B cell (primary cell): Measurements from ENCODE around the gene PTH1R. TPM values are rescaled to one million over a fixed set of nuclear protein-coding genes. Genes with fewer than 3 reads are reported as not detected.

Experiments
- ATAC-seq: fragments of 200-7000 bp; cut with Tn5 transposase; one replicate; pipeline ENCODE4 v1.10.0; 2021; ENCODE audit warnings: low read depth, mild to moderate bottlenecking, moderate number of reproducible peaks, moderate library complexity
- CTCF ChIA-PET: fragments of 350-600 bp; sonication (Branson Sonifier 250); formaldehyde crosslinking; loops from one replicate; lab custom pipeline; 2021; ENCODE audit warnings: antibody characterized with exemption, inconsistent platforms; lab: Charles Lee
- POLR2A ChIA-PET: fragments of 350-600 bp; sonication (Branson Sonifier 250); formaldehyde crosslinking; loops from one replicate; lab custom pipeline; 2021; ENCODE audit warnings: antibody characterized with exemption; lab: Charles Lee
- DNase-seq: peaks from one replicate; pipeline ENCODE4 v3.0.0; 2013
- H2AFZ ChIP-seq: 2 replicates; pipeline ENCODE4 v1.6.1; 2012; ENCODE audit warnings: mild to moderate bottlenecking, low read depth, low read length; ENCODE audit not compliant: insufficient read depth, poor library complexity, severe bottlenecking
- H3K27ac ChIP-seq, 2 donors: 1 replicate in 1 of 2; 2 replicates in 1 of 2; pipeline ENCODE4 v1.5.1; 2012 to 2013; ENCODE audit warnings: low read length in 2 of 2, mild to moderate bottlenecking in 2 of 2, moderate library complexity in 1 of 2
- H3K27me3 ChIP-seq, 4 experiments: fragments of 200-600 bp in 1 of 4; sonication (generic) in 1 of 4; replicated peaks in 1 of 4; 1 replicate in 2 of 4; 2 replicates in 2 of 4; pipeline versions ENCODE4 v1.6.1 to v1.7.0; 2013 to 2016; ENCODE audit warnings: low read length in 3 of 4, mild to moderate bottlenecking in 2 of 4, mixed read lengths in 1 of 4, moderate library complexity in 1 of 4; ENCODE audit not compliant: insufficient read depth in 4 of 4, control insufficient read depth in 3 of 4; ENCODE audit errors: control extremely low read depth in 1 of 4
- H3K36me3 ChIP-seq, 2 experiments: replicated peaks in 1 of 2; 1 replicate in 1 of 2; 2 replicates in 1 of 2; pipeline versions ENCODE4 v1.6.1 to v1.7.1; 2013; ENCODE audit warnings: low read length in 1 of 2; ENCODE audit not compliant: insufficient read depth in 2 of 2, control insufficient read depth in 1 of 2; ENCODE audit errors: control extremely low read depth in 1 of 2, extremely low read depth in 1 of 2
- H3K4me1 ChIP-seq, 2 donors: fragments of 200-600 bp in 1 of 2; sonication (generic) in 1 of 2; 1 replicate in 1 of 2; 2 replicates in 1 of 2; pipeline versions ENCODE4 v1.5.1 to v1.6.1; 2013 to 2017; ENCODE audit warnings: low read length in 2 of 2; ENCODE audit not compliant: control insufficient read depth in 2 of 2, insufficient read depth in 2 of 2
- H3K4me2 ChIP-seq: replicated peaks from 2 replicates; pipeline ENCODE3; 2012; ENCODE audit warnings: mild to moderate bottlenecking, low read depth, low read length; ENCODE audit not compliant: poor library complexity, severe bottlenecking
- H3K4me3 ChIP-seq, 5 experiments: fragments of 200-600 bp in 1 of 5; sonication (generic) in 1 of 5; 1 replicate in 3 of 5; 2 replicates in 2 of 5; pipeline versions ENCODE4 v1.5.1 to v1.7.0; 2011 to 2016; ENCODE audit warnings: low read length in 4 of 5, mild to moderate bottlenecking in 4 of 5, low read depth in 2 of 5, control low read depth in 1 of 5, moderate library complexity in 1 of 5; ENCODE audit not compliant: insufficient read depth in 1 of 5; ENCODE audit errors: control extremely low read depth in 1 of 5, extremely low read depth in 1 of 5
- H3K79me2 ChIP-seq: fragments of 200-600 bp; sonication (generic); one replicate; pipeline ENCODE4 v1.6.0; 2016; ENCODE audit warnings: low read length; ENCODE audit not compliant: control insufficient read depth, insufficient read depth
- H3K9ac ChIP-seq: fragments of 200-600 bp; sonication (generic); 2 replicates; pipeline ENCODE4 v1.6.1; 2017; ENCODE audit warnings: mild to moderate bottlenecking, low read length, moderate library complexity
- H3K9me3 ChIP-seq, 3 donors: one replicate each; pipeline versions ENCODE4 v1.6.1 to v1.7.1; 2013; ENCODE audit warnings: low read length in 2 of 3; ENCODE audit not compliant: control insufficient read depth in 2 of 3, insufficient read depth in 1 of 3; ENCODE audit errors: control extremely low read depth in 1 of 3
- H4K20me1 ChIP-seq: 2 replicates; pipeline ENCODE4 v1.6.0; 2012; ENCODE audit warnings: mild to moderate bottlenecking, low read length; ENCODE audit not compliant: insufficient read depth, control insufficient read depth, poor library complexity, severe bottlenecking
- H3K27ac Mint-ChIP-seq: one replicate; pipeline ENCODE4 v1.8.0; 2021; ENCODE audit warnings: mixed read lengths
- H3K27me3 Mint-ChIP-seq: one replicate; pipeline ENCODE4 v1.8.0; 2021; ENCODE audit warnings: mixed read lengths
- H3K4me1 Mint-ChIP-seq: one replicate; pipeline ENCODE4 v1.8.0; 2021; ENCODE audit warnings: mixed read lengths
- H3K4me3 Mint-ChIP-seq: one replicate; pipeline ENCODE4 v1.8.0; 2021; ENCODE audit warnings: mixed read lengths
- H3K9me3 Mint-ChIP-seq: one replicate; pipeline ENCODE4 v1.8.0; 2022; ENCODE audit warnings: mixed read lengths; ENCODE audit not compliant: insufficient read depth
- EZH2 ChIP-seq: IDR thresholded peaks from 2 replicates; pipeline ENCODE4 v1.6.1; 2012; ENCODE audit warnings: borderline replicate concordance, low read depth, mild to moderate bottlenecking, moderate library complexity, low read length; ENCODE audit not compliant: insufficient read depth, poor library complexity, severe bottlenecking
- WGBS: methylation state at CpG from one replicate; pipeline ENCODE4 v1.1.5; 2013; ENCODE audit warnings: missing lambda C conversion rate; ENCODE audit not compliant: insufficient coverage; 5-methylcytosine and 5-hydroxymethylcytosine counted together
- intact Hi-C: fragments of 100-400 bp; cut with micrococcal nuclease; formaldehyde crosslinking; loops from one replicate; pipeline ENCODE4 v1.10.0; 2022
- polyA plus RNA-seq: library from polyadenylated mRNA; depleted of rRNA; stranded (reverse); fragments of >200 nt; gene quantifications from 2 replicates; pipeline ENCODE4 v1.2.3, GENCODE V29; 2012
- total RNA-seq, 2 donors: library from RNA; stranded (reverse); fragments of 120-200 nt in 1 of 2; gene quantifications; 1 replicate in 1 of 2; 2 replicates in 1 of 2; pipeline versions ENCODE4 v1.2.3 to v1.2.4, GENCODE V29; 2013 to 2022
- TF ChIP-seq, protein P1 (sequence below): fragments of 200-600 bp; IDR thresholded peaks from one replicate; pipeline ENCODE4 v1.8.0; 2022; ENCODE audit warnings: antibody characterized with exemption, mild to moderate bottlenecking

The PTH1R gene
- total and polyA plus RNA-seq, 2 donors (not counting 1 experiment from before 2014, with no cell fraction given) = not detected

DNA sequence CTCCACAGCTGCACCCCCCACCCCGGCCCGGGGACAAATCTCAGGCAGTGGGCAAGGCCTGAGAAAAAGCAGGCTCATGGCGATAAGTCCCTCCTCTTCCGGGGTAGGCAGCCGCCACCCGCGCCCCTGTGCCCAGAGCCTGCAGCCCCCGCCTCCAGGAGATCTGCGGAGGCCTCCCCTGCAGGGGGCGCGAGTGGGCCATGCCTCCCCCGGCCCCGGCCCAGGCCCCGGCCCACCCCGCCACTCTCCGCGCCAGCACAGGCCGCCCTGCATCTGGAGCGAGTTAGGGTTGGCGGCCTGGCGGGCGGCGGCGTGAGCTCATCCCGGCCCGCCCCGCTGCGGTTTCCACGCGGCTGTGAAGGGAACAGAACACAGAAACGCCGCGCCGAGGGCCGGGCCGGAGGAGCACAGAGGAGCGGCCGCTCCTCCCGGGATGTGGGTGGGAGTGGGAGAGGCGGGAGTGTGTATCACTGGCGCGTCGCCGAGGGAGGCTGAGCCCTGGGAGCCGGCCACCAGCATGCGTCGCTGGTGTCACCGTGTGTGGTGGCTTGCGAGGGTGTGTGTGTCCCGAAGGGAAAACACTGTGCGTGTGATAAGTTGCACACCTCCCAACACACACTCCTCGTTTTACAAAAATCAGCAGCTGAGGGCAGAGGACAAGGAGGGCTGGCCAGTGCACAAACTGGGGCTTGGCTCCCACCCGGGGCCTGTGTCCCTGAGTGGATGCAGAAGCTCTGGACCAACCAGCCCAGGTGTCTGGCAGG is 31.5 kb upstream of the PTH1R start:
- Mint-ChIP-seq H3K27ac (peak overlapping the region; percentile 75), H3K9me3 (peaks cover 14% of the 10 kb centered on the region), H3K27me3 (no peaks in the 10 kb centered on the region), H3K4me3 (peak overlapping the region; percentile 82), H3K4me1 (peaks cover 9% of the 10 kb centered on the region)
- Histone ChIP-seq H3K9ac (peak overlapping the region; percentile 75), H3K27me3 (no peaks in the 10 kb centered on the region), H3K4me3 (peak overlapping the region; percentile 16 to 86 (median 69)), H3K4me1 (peaks cover 12 to 17% of the 10 kb centered on the region in 2 donors), H3K36me3 (no peaks in the 10 kb centered on the region), H3K4me2 (peak overlapping the region; percentile 97), H4K20me1 (no peaks in the 10 kb centered on the region), H3K79me2 (no peaks in the 10 kb centered on the region), H3K27ac (peak overlapping the region; percentile 45 to 71), H3K9me3 (peaks cover 3 to 6% (median 4%) of the 10 kb centered on the region in 3 donors), H2AFZ (peak overlapping the region; percentile 99)
- TF ChIP-seq, protein P1, sequence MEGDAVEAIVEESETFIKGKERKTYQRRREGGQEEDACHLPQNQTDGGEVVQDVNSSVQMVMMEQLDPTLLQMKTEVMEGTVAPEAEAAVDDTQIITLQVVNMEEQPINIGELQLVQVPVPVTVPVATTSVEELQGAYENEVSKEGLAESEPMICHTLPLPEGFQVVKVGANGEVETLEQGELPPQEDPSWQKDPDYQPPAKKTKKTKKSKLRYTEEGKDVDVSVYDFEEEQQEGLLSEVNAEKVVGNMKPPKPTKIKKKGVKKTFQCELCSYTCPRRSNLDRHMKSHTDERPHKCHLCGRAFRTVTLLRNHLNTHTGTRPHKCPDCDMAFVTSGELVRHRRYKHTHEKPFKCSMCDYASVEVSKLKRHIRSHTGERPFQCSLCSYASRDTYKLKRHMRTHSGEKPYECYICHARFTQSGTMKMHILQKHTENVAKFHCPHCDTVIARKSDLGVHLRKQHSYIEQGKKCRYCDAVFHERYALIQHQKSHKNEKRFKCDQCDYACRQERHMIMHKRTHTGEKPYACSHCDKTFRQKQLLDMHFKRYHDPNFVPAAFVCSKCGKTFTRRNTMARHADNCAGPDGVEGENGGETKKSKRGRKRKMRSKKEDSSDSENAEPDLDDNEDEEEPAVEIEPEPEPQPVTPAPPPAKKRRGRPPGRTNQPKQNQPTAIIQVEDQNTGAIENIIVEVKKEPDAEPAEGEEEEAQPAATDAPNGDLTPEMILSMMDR = peak; percentile 76
- no peak for TF ChIP-seq EZH2
- 3% methylated on average over 47 of the region's 53 CpGs for WGBS
- intact Hi-C loops = loop anchor here (1.0 to 5.0 kb wide), 3 partner anchors 49 to 536 kb away; partner anchors contain the start of gene PTPN23
- DNase-seq = peak; percentile 86
- ChIA-PET POLR2A (interaction anchor here (0.7 kb wide), 1 partner anchor 132 kb away, joined by 3 read pairs; no protein-coding TSS in a partner anchor), CTCF (interaction anchor here (0.8 to 1.7 kb wide), 9 partner anchors 8 to 534 kb away, joined by 3 to 9 read pairs (median 3); partner anchors contain the start of genes MYL3 and PTPN23)
- peak; percentile 97 for ATAC-seq
